Measurements from ENCODE around the gene HGFAC. TPM values are rescaled to one million over a fixed set of nuclear protein-coding genes. Genes with fewer than 3 reads are reported as not detected.

The HGFAC gene
- total RNA-seq, 3 donors from 2014 or later = 0.95 TPM; not detected in 2

- no peak for ATAC-seq
- H3K4me1 ChIP-seq (ENCODE audit: low read depth) = peaks cover 8% of the 10 kb centered on the region
- intact Hi-C loops (cut with DNase I, micrococcal nuclease) = no loop called here
Measured at GRCh38 chr4:3471886-3472285, 30.1 kb downstream of the HGFAC start.

GRCh38 chr4:3472411-3473141, 30.8 kb downstream of the HGFAC start:
- H3K4me1 ChIP-seq (ENCODE audit: low read depth) = peaks cover 8% of the 10 kb centered on the region
- H3K9me3 ChIP-seq = no peaks in the 10 kb centered on the region
- no peaks in the 10 kb centered on the region for H3K36me3 ChIP-seq (ENCODE audit: low read depth)
- DNase-seq (peak in 2 of 3 donors; percentile 21 to 38), ATAC-seq (peak; percentile 12)
- intact Hi-C loops (cut with DNase I, micrococcal nuclease) = no loop called here
- no peak for TF ChIP-seq CTCF (IDR thresholded peaks at IDR 0.05)
- H3K4me3 ChIP-seq = no peak overlapping the region

More at GRCh38 chr4:3471886-3472285, 30.1 kb downstream of the HGFAC start:
- Histone ChIP-seq H3K4me3 (no peak overlapping the region), H3K36me3 (ENCODE audit: low read depth) (no peaks in the 10 kb centered on the region), H3K9me3 (no peaks in the 10 kb centered on the region)
- DNase-seq = peak in 2 of 3 donors; percentile 21 to 33
- TF ChIP-seq CTCF (IDR thresholded peaks at IDR 0.05) = no peak

GRCh38 chr4:3473181-3473950, 31.6 kb downstream of the HGFAC start:
- ATAC-seq (no peak), DNase-seq (peak in 1 of 3 donors; percentile 44)
- Histone ChIP-seq H3K4me1 (ENCODE audit: low read depth) (peaks cover 8% of the 10 kb centered on the region), H3K4me3 (no peak overlapping the region), H3K36me3 (ENCODE audit: low read depth) (no peaks in the 10 kb centered on the region), H3K9me3 (no peaks in the 10 kb centered on the region)
- TF ChIP-seq CTCF (IDR thresholded peaks at IDR 0.05) = no peak
- intact Hi-C loops (cut with DNase I, micrococcal nuclease) = no loop called here

- intact Hi-C loops (cut with DNase I, micrococcal nuclease) = no loop called here
- Histone ChIP-seq H3K9me3 (no peaks in the 10 kb centered on the region), H3K4me1 (ENCODE audit: low read depth) (peaks cover 8% of the 10 kb centered on the region), H3K4me3 (no peak overlapping the region), H3K36me3 (ENCODE audit: low read depth) (no peaks in the 10 kb centered on the region)
- ATAC-seq (no peak), DNase-seq (peak in 1 of 3 donors; percentile 26)
- no peak for TF ChIP-seq CTCF (IDR thresholded peaks at IDR 0.05)
Measured at GRCh38 chr4:3473996-3474765, 32.4 kb downstream of the HGFAC start.

- DNase-seq (peak in 2 of 3 donors; percentile 25 to 37), ATAC-seq (no peak)
- Histone ChIP-seq H3K9me3 (no peaks in the 10 kb centered on the region), H3K36me3 (ENCODE audit: low read depth) (no peaks in the 10 kb centered on the region), H3K4me1 (ENCODE audit: low read depth) (peaks cover 8% of the 10 kb centered on the region), H3K4me3 (no peak overlapping the region)
- TF ChIP-seq CTCF (IDR thresholded peaks at IDR 0.05) = no peak
- intact Hi-C loops (cut with DNase I, micrococcal nuclease) = no loop called here
Measured at GRCh38 chr4:3475041-3475712, 33.4 kb downstream of the HGFAC start.
